SK-N-SH (cell line): ENCODE data around the gene TOGARAM2. TPM values are rescaled to one million over a fixed set of nuclear protein-coding genes. Genes with fewer than 3 reads are reported as not detected.

Source experiments
- CTCF ChIA-PET: fragments of 300-600, 350-600 bp; formaldehyde crosslinking; extraction: SDS; loops from one replicate; lab custom pipeline; 2021; lab: Yijun Ruan, JAX
- POLR2A ChIA-PET: fragments of 350-600 bp; sonication (Branson Sonifier 250); formaldehyde crosslinking; extraction: SDS; loops from one replicate; lab custom pipeline; 2020; ENCODE audit warnings: antibody characterized with exemption, inconsistent platforms; lab: Yijun Ruan, JAX
- DNase-seq: peaks from one replicate; pipeline ENCODE4 v3.0.0; 2012
- H2AFZ ChIP-seq: fragments of 200-600 bp; sonication (generic); 2 replicates; pipeline ENCODE4 v1.8.1; 2016; ENCODE audit warnings: antibody characterized with exemption, mild to moderate bottlenecking, low read depth
- H3F3A ChIP-seq: fragments of 200-600 bp; sonication (generic); replicated peaks from 2 replicates; pipeline ENCODE3; 2016; ENCODE audit warnings: antibody characterized with exemption, mild to moderate bottlenecking; ENCODE audit not compliant: insufficient read depth
- H3K27ac ChIP-seq, 2 experiments: fragments of 200-500 bp in 1 of 2; fragments of 200-600 bp in 1 of 2; sonication (Bioruptor generic) in 1 of 2; sonication (generic), shearing (Covaris generic) in 1 of 2; 2 replicates each; pipeline versions ENCODE4 v1.5.1 to v1.6.1; 2014 to 2016; ENCODE audit warnings: low read depth in 2 of 2, inconsistent platforms in 1 of 2, low read length in 1 of 2, mild to moderate bottlenecking in 1 of 2, mixed read lengths in 1 of 2
- H3K27me3 ChIP-seq: fragments of 200-600 bp; sonication (generic), shearing (Covaris generic); 2 replicates; pipeline ENCODE4 v1.6.1; 2016; ENCODE audit warnings: mixed run types; ENCODE audit not compliant: insufficient read depth
- H3K36me3 ChIP-seq, 2 experiments: fragments of 200-500 bp in 1 of 2; fragments of 200-600 bp in 1 of 2; sonication (Bioruptor generic) in 1 of 2; sonication (generic) in 1 of 2; replicated peaks in 1 of 2; 2 replicates each; pipeline versions ENCODE3 to v1.5.1; 2014 to 2016; ENCODE audit warnings: low read length in 1 of 2, mild to moderate bottlenecking in 1 of 2; ENCODE audit not compliant: insufficient read depth in 2 of 2, control insufficient read depth in 1 of 2
- H3K4me1 ChIP-seq, 2 experiments: fragments of 200-500 bp in 1 of 2; fragments of 200-600 bp in 1 of 2; sonication (Bioruptor generic) in 1 of 2; sonication (generic), shearing (Covaris generic) in 1 of 2; 2 replicates each; pipeline versions ENCODE4 v1.5.1 to v1.6.1; 2014 to 2016; ENCODE audit warnings: low read depth in 1 of 2, low read length in 1 of 2, mixed run types in 1 of 2; ENCODE audit not compliant: insufficient read depth in 2 of 2, control insufficient read depth in 1 of 2
- H3K4me2 ChIP-seq: fragments of 200-600 bp; sonication (generic), shearing (Covaris generic); 2 replicates; pipeline ENCODE4 v1.6.1; 2017; ENCODE audit warnings: mixed run types
- H3K4me3 ChIP-seq, 2 experiments: fragments of 200-500 bp in 1 of 2; fragments of 200-600 bp in 1 of 2; sonication (Bioruptor generic) in 1 of 2; sonication (generic), shearing (Covaris generic) in 1 of 2; 2 replicates each; pipeline versions ENCODE4 v1.5.1 to v1.8.1; 2014 to 2016; ENCODE audit warnings: low read depth in 2 of 2, inconsistent platforms in 1 of 2, low read length in 1 of 2, mild to moderate bottlenecking in 1 of 2, mixed read lengths in 1 of 2, moderate library complexity in 1 of 2
- H3K79me2 ChIP-seq: fragments of 200-600 bp; sonication (generic); 2 replicates; pipeline ENCODE4 v1.8.1; 2017; ENCODE audit warnings: mild to moderate bottlenecking; ENCODE audit not compliant: insufficient read depth
- H3K9ac ChIP-seq: fragments of 200-600 bp; sonication (generic); 2 replicates; pipeline ENCODE4 v1.6.1; 2017; ENCODE audit warnings: mixed run types
- H3K9me2 ChIP-seq: fragments of 200-600 bp; sonication (generic); 2 replicates; pipeline ENCODE4 v1.6.1; 2017; ENCODE audit warnings: mixed run types
- H3K9me3 ChIP-seq: fragments of 200-600 bp; sonication (generic); 2 replicates; pipeline ENCODE4 v1.6.1; 2017; ENCODE audit warnings: mixed run types, mild to moderate bottlenecking, moderate library complexity
- H4K20me1 ChIP-seq: fragments of 200-600 bp; sonication (generic); 2 replicates; pipeline ENCODE4 v1.6.1; 2017; ENCODE audit warnings: mild to moderate bottlenecking, mixed run types; ENCODE audit not compliant: insufficient read depth
- CHD2 ChIP-seq: fragments of 150-350 bp; IDR thresholded peaks from 2 replicates; pipeline ENCODE4 v1.6.1; 2018; ENCODE audit warnings: low read length; ENCODE audit not compliant: partially characterized antibody
- ELF1 ChIP-seq: IDR thresholded peaks from 2 replicates; pipeline ENCODE4 v1.4.0; 2012
- EP300 ChIP-seq, 2 experiments: IDR thresholded peaks; 2 replicates each; pipeline versions ENCODE4 v1.4.0 to v1.6.1; 2012; ENCODE audit warnings: borderline replicate concordance in 1 of 2, low read depth in 1 of 2, low read length in 1 of 2
- EZH2phosphoT487 ChIP-seq: fragments of 200-600 bp; sonication (generic); IDR thresholded peaks from 2 replicates; pipeline ENCODE4 v1.6.1; 2017; ENCODE audit warnings: low read depth, mixed run types, mild to moderate bottlenecking, antibody characterized with exemption, moderate library complexity, borderline replicate concordance
- FOSL2 ChIP-seq: IDR thresholded peaks from 2 replicates; pipeline ENCODE4 v1.4.0; 2012; ENCODE audit warnings: low read depth, mild to moderate bottlenecking, moderate library complexity, borderline replicate concordance
- GABPA ChIP-seq: IDR thresholded peaks from 2 replicates; pipeline ENCODE4 v1.4.0; 2012; ENCODE audit warnings: low read depth, mild to moderate bottlenecking
- JUND ChIP-seq: IDR thresholded peaks from 2 replicates; pipeline ENCODE4 v1.4.0; 2012
- MEF2A ChIP-seq: IDR thresholded peaks from 2 replicates; pipeline ENCODE4 v1.4.0; 2012; ENCODE audit warnings: low read depth, borderline replicate concordance
- MXI1 ChIP-seq: IDR thresholded peaks from 2 replicates; pipeline ENCODE4 v1.6.1; 2012; ENCODE audit warnings: mild to moderate bottlenecking, low read depth, low read length, improper control_type of control experiment
- NFIC ChIP-seq: IDR thresholded peaks from 2 replicates; pipeline ENCODE4 v1.4.0; 2012; ENCODE audit warnings: borderline replicate concordance
- PBX3 ChIP-seq: IDR thresholded peaks from 2 replicates; pipeline ENCODE4; 2012
- POLR2AphosphoS5 ChIP-seq: IDR thresholded peaks from 2 replicates; pipeline ENCODE4 v1.6.1; 2012; ENCODE audit warnings: low read depth, low read length
- REST ChIP-seq: IDR thresholded peaks from 2 replicates; pipeline ENCODE4 v1.6.1; 2012; ENCODE audit warnings: mild to moderate bottlenecking, low read depth, low read length, moderate library complexity
- RXRA ChIP-seq: IDR thresholded peaks from 2 replicates; pipeline ENCODE4 v1.4.0; 2012; ENCODE audit warnings: low read depth, mild to moderate bottlenecking, borderline replicate concordance
- SIN3A ChIP-seq: IDR thresholded peaks from 2 replicates; pipeline ENCODE4 v1.6.1; 2012; ENCODE audit warnings: low read depth, mild to moderate bottlenecking, low read length, moderate library complexity, borderline replicate concordance
- TCF12 ChIP-seq: IDR thresholded peaks from 2 replicates; pipeline ENCODE4 v1.4.0; 2012
- WGBS: methylation state at CpG from one replicate; pipeline ENCODE4 v1.1.6; 2017; ENCODE audit warnings: low lambda C conversion rate; 5-methylcytosine and 5-hydroxymethylcytosine counted together
- polyA plus RNA-seq, 3 experiments: library from polyadenylated mRNA; depleted of rRNA; stranded (reverse); fragments of >200 nt; gene quantifications; 2 replicates each; pipeline ENCODE4 v1.2.3, GENCODE V29; 2012

Gene TOGARAM2
- polyA plus RNA-seq, 1 of the 3 experiments (the other 2 are of a cell fraction), result 0.69 TPM

GRCh38 chr2:29068513-29068912 is 87.4 kb downstream of the TOGARAM2 start (continued):
- no peak for TF ChIP-seq EP300 (IDR thresholded peaks at IDR 0.05; ENCODE audit: borderline replicate concordance in 1 of 2, low read depth in 1 of 2, low read length in 1 of 2)

GRCh38 chr2:29070526-29070925 is 89.4 kb downstream of the TOGARAM2 start:
- Histone ChIP-seq H3K9me2 (no peaks in the 10 kb centered on the region), H3K4me3 (no peak overlapping the region), H3K27ac (no peak overlapping the region), H3K4me1 (peaks cover 0 to 42% of the 10 kb centered on the region in 2 experiments; a peak in 2 of 4 replicates), H3K36me3 (no peaks in the 10 kb centered on the region), H3K27me3 (no peaks in the 10 kb centered on the region), H3K4me2 (no peak overlapping the region), H3F3A (no peaks in the 10 kb centered on the region), H4K20me1 (no peaks in the 10 kb centered on the region), H3K9me3 (no peaks in the 10 kb centered on the region), H2AFZ (no peak overlapping the region), H3K9ac (no peak overlapping the region), H3K79me2 (no peaks in the 10 kb centered on the region)
- CTCF ChIA-PET, result interaction anchor here (1.3 kb wide), 1 partner anchor 16 kb away, joined by 3 read pairs; no protein-coding TSS in a partner anchor
- WGBS, result 77% methylated on average over 12 of the region's 12 CpGs
- DNase-seq, result no peak
- POLR2A ChIA-PET, result no interaction called here
- TF ChIP-seq TCF12 (no peak), GABPA (no peak)

GRCh38 chr2:29071032-29071975 is 90.2 kb downstream of the TOGARAM2 start:
- 63% methylated on average over 14 of the region's 19 CpGs for WGBS

More at GRCh38 chr2:29071032-29071975, 90.2 kb downstream of the TOGARAM2 start:
- no peaks in the 10 kb centered on the region for H3K9me3 ChIP-seq
- no peak overlapping the region for H3K27ac ChIP-seq
- DNase-seq, result no peak
- no peaks in the 10 kb centered on the region for H3F3A ChIP-seq
- H2AFZ ChIP-seq, result no peak overlapping the region
- H3K4me2 ChIP-seq, result no peak overlapping the region
- CTCF ChIA-PET, result interaction anchor here (0.7 to 1.3 kb wide), 4 partner anchors 8 to 28 kb away, joined by 3 to 4 read pairs (median 3); no protein-coding TSS in a partner anchor
- TF ChIP-seq PBX3 (no peak), NFIC (no peak), MXI1 (no peak), REST (no peak), EP300 (IDR thresholded peaks at IDR 0.05; ENCODE audit: borderline replicate concordance in 1 of 2, low read depth in 1 of 2, low read length in 1 of 2) (no peak), JUND (no peak), EZH2phosphoT487 (no peak), POLR2AphosphoS5 (no peak), ELF1 (no peak), RXRA (no peak), GABPA (no peak), FOSL2 (no peak), MEF2A (no peak), SIN3A (no peak), CHD2 (no peak)
- TF ChIP-seq, all 33 proteins: peak for 0
- H3K36me3 ChIP-seq, result no peaks in the 10 kb centered on the region
- POLR2A ChIA-PET, result no interaction called here
- peaks cover 0 to 45% of the 10 kb centered on the region in 2 experiments; a peak in 2 of 4 replicates for H3K4me1 ChIP-seq
- H3K4me3 ChIP-seq, result no peak overlapping the region
- H3K9ac ChIP-seq, result no peak overlapping the region
- H3K9me2 ChIP-seq, result no peaks in the 10 kb centered on the region
- H3K79me2 ChIP-seq, result no peaks in the 10 kb centered on the region
- H3K27me3 ChIP-seq, result no peaks in the 10 kb centered on the region
- H4K20me1 ChIP-seq, result no peaks in the 10 kb centered on the region
